ENCODE measurements around the gene DYNC2H1. TPM values are rescaled to one million over a fixed set of nuclear protein-coding genes. Genes with fewer than 3 reads are reported as not detected.

Gene DYNC2H1
- total and polyA plus RNA-seq, 12 donors: 2.2 to 5.9 (median 3.9) TPM

GRCh38 chr11:103294516-103294915 is 185.3 kb downstream of the DYNC2H1 start:
- ATAC-seq: no peak
- TF ChIP-seq CTCF (IDR thresholded peaks at IDR 0.05): no peak
- intact Hi-C loops (cut with DNase I): no loop called here
- H3K36me3 ChIP-seq: peaks cover 0 to 69% (median 12%) of the 10 kb centered on the region in 9 donors
- no peak for DNase-seq
- no peaks in the 10 kb centered on the region for H3K27me3 ChIP-seq
- H3K27ac ChIP-seq: no peak overlapping the region
- peaks cover 0 to 61% (median 36%) of the 10 kb centered on the region in 11 donors for H3K9me3 ChIP-seq
- 93 to 100% methylated on average over 1 of the region's 1 CpG for WGBS, 2 donors
- no peak overlapping the region for H3K4me3 ChIP-seq
- H3K4me1 ChIP-seq: no peaks in the 10 kb centered on the region

- no peak for DNase-seq
- no peak for ATAC-seq
- TF ChIP-seq CTCF (IDR thresholded peaks at IDR 0.05): no peak
- Histone ChIP-seq H3K27me3 (no peaks in the 10 kb centered on the region), H3K36me3 (peaks cover 0 to 57% (median 5%) of the 10 kb centered on the region in 9 donors), H3K4me3 (no peak overlapping the region), H3K9me3 (peaks cover 0 to 61% (median 36%) of the 10 kb centered on the region in 11 donors), H3K27ac (no peak overlapping the region), H3K4me1 (no peaks in the 10 kb centered on the region)
- WGBS, 2 donors: 94% methylated on average over 5 of the region's 5 CpGs
- intact Hi-C loops (cut with DNase I): no loop called here
Measured at GRCh38 chr11:103295704-103296103, 186.5 kb downstream of the DYNC2H1 start.

- peaks cover 0 to 41% (median 28%) of the 10 kb centered on the region in 11 donors for H3K9me3 ChIP-seq
- H3K4me3 ChIP-seq: no peak overlapping the region
- TF ChIP-seq CTCF (IDR thresholded peaks at IDR 0.05): no peak
- H3K4me1 ChIP-seq: no peaks in the 10 kb centered on the region
- 93 to 95% methylated on average over 3 of the region's 3 CpGs for WGBS, 2 donors
- ATAC-seq: no peak
- intact Hi-C loops (cut with DNase I): no loop called here
- H3K27ac ChIP-seq: no peak overlapping the region
- DNase-seq: no peak
- H3K36me3 ChIP-seq: peaks cover 0 to 44% (median 5%) of the 10 kb centered on the region in 9 donors
- no peaks in the 10 kb centered on the region for H3K27me3 ChIP-seq
Measured at GRCh38 chr11:103297900-103298299, 188.7 kb downstream of the DYNC2H1 start.

GRCh38 chr11:103315248-103315647 is 206.0 kb downstream of the DYNC2H1 start:
- 86 to 87% methylated on average over 3 of the region's 3 CpGs for WGBS, 2 donors
- intact Hi-C loops (cut with DNase I): no loop called here
- Histone ChIP-seq H3K36me3 (peaks cover 0 to 7% (median 0%) of the 10 kb centered on the region in 9 donors), H3K4me1 (peaks cover 0 to 7% (median 0%) of the 10 kb centered on the region in 9 donors), H3K27ac (no peak overlapping the region), H3K9me3 (no peaks in the 10 kb centered on the region), H3K27me3 (no peaks in the 10 kb centered on the region), H3K4me3 (no peak overlapping the region)
- DNase-seq: no peak
- no peak for TF ChIP-seq CTCF (IDR thresholded peaks at IDR 0.05)
- ATAC-seq: no peak

Data from heart right ventricle (tissue), 16 donors.